Esophagus squamous epithelium (tissue), 5 donors: ENCODE measurements around the gene STON2. TPM values are rescaled to one million over a fixed set of nuclear protein-coding genes. Genes with fewer than 3 reads are reported as not detected.

ENCODE experiments used
- DNase-seq: peaks from one replicate; lab custom pipeline; 2025; lab: John Stamatoyannopoulos, UW
- H3K27ac ChIP-seq, 4 donors: fragments of 200-600 bp; sonication (generic); one replicate each; pipeline ENCODE4 v1.5.1; 2016 to 2019; ENCODE audit warnings: mild to moderate bottlenecking in 1 of 4
- H3K27me3 ChIP-seq, 4 donors: fragments of 200-600 bp; sonication (generic); 1 replicate in 3 of 4; 2 replicates in 1 of 4; pipeline versions ENCODE4 v1.5.1 to v1.6.0; 2017 to 2021; ENCODE audit warnings: antibody characterized with exemption in 1 of 4
- H3K36me3 ChIP-seq, 3 donors: fragments of 200-600 bp; sonication (generic); one replicate each; pipeline ENCODE4 v1.5.1; 2016 to 2019
- H3K4me1 ChIP-seq, 3 donors: fragments of 200-600 bp; sonication (generic); one replicate each; pipeline ENCODE4 v1.5.1; 2017 to 2019
- H3K4me3 ChIP-seq, 4 donors: fragments of 200-600 bp; sonication (generic); 1 replicate in 3 of 4; 2 replicates in 1 of 4; pipeline ENCODE4 v1.5.1; 2016 to 2019; ENCODE audit warnings: mild to moderate bottlenecking in 2 of 4, moderate library complexity in 1 of 4
- H3K9me3 ChIP-seq, 3 donors: fragments of 200-600 bp; sonication (generic); one replicate each; pipeline ENCODE4 v1.5.1; 2016 to 2019
- CTCF ChIP-seq, 6 experiments: fragments of 450-650 bp in 4 of 6; fragments of 200-600 bp in 2 of 6; sonication (generic) in 2 of 6; IDR thresholded peaks; one replicate each; pipeline ENCODE4 v1.5.1; 2016 to 2019; ENCODE audit warnings: antibody characterized with exemption in 6 of 6, mild to moderate bottlenecking in 4 of 6, moderate library complexity in 4 of 6
- POLR2A ChIP-seq, 4 donors: fragments of 450-650 bp; IDR thresholded peaks; one replicate each; pipeline ENCODE4 v1.6.1; 2017; ENCODE audit warnings: antibody characterized with exemption in 4 of 4, mild to moderate bottlenecking in 4 of 4, moderate library complexity in 3 of 4
- WGBS, 2 donors: methylation state at CpG; one replicate each; pipeline ENCODE4 v1.1.5; 2018; 5-methylcytosine and 5-hydroxymethylcytosine counted together
- intact Hi-C: fragments of 100-400 bp; cut with DNase I; formaldehyde crosslinking; loops from one replicate; pipeline ENCODE4 v1.15.0; 2022
- total RNA-seq, 4 donors: library from RNA; depleted of rRNA; stranded (reverse); fragments of >200 nt; gene quantifications; one replicate each; pipeline ENCODE4 v1.1.0, GENCODE V29; 2016
- donor health status: DM: yes; HTN: yes; CAD: no.

STON2 gene
- total RNA-seq, 4 donors from 2014 or later, result 58.7 to 71.6 (median 67.1) TPM

- H3K27ac ChIP-seq, result no peak overlapping the region
- H3K36me3 ChIP-seq, result no peaks in the 10 kb centered on the region
- no peaks in the 10 kb centered on the region for H3K27me3 ChIP-seq
- peaks cover 2 to 18% (median 6%) of the 10 kb centered on the region in 3 donors for H3K4me1 ChIP-seq
- intact Hi-C loops, result no loop called here
- no peak overlapping the region for H3K4me3 ChIP-seq
- TF ChIP-seq CTCF (IDR thresholded peaks at IDR 0.05) (no peak), POLR2A (IDR thresholded peaks at IDR 0.05) (no peak)
- WGBS, 2 donors, result 48 to 50% methylated on average over 3 to 4 of the region's 4 CpGs
- no peak for DNase-seq
- no peaks in the 10 kb centered on the region for H3K9me3 ChIP-seq
Measured at GRCh38 chr14:81406863-81407262, 6.7 kb upstream of the STON2 start.

GRCh38 chr14:81402123-81402495, 2.0 kb upstream of the STON2 start:
- peaks cover 0 to 4% (median 0%) of the 10 kb centered on the region in 3 donors for H3K36me3 ChIP-seq
- peaks cover 15 to 57% (median 20%) of the 10 kb centered on the region in 3 donors for H3K4me1 ChIP-seq
- TF ChIP-seq CTCF (IDR thresholded peaks at IDR 0.05) (no peak), POLR2A (IDR thresholded peaks at IDR 0.05) (no peak)
- H3K9me3 ChIP-seq, result no peaks in the 10 kb centered on the region
- H3K4me3 ChIP-seq, result no peak overlapping the region
- intact Hi-C loops, result no loop called here
- no peak for DNase-seq
- no peaks in the 10 kb centered on the region for H3K27me3 ChIP-seq
- WGBS, 2 donors, result 39 to 55% methylated on average over 2 of the region's 2 CpGs
- H3K27ac ChIP-seq, result peak overlapping the region; percentile 85 to 88 (median 86)

GRCh38 chr14:81401420-81402122, 1.4 kb upstream of the STON2 start:
- no peak for DNase-seq
- peak overlapping the region; percentile 85 to 88 (median 86) for H3K27ac ChIP-seq
- H3K4me3 ChIP-seq, result peak overlapping the region in 1 of 4 donors; percentile 25
- H3K36me3 ChIP-seq, result peaks cover 0 to 4% (median 0%) of the 10 kb centered on the region in 3 donors
- WGBS, 2 donors, result 57 to 74% methylated on average over 2 of the region's 2 CpGs
- no peaks in the 10 kb centered on the region for H3K27me3 ChIP-seq
- intact Hi-C loops, result no loop called here
- TF ChIP-seq CTCF (IDR thresholded peaks at IDR 0.05) (no peak), POLR2A (IDR thresholded peaks at IDR 0.05) (no peak)
- H3K4me1 ChIP-seq, result peaks cover 15 to 54% (median 20%) of the 10 kb centered on the region in 3 donors
- no peaks in the 10 kb centered on the region for H3K9me3 ChIP-seq

- intact Hi-C loops, result no loop called here
- peak overlapping the region; percentile 85 to 88 (median 86) for H3K27ac ChIP-seq
- H3K4me3 ChIP-seq, result peak overlapping the region in 1 of 4 donors; percentile 25
- no peaks in the 10 kb centered on the region for H3K27me3 ChIP-seq
- DNase-seq, result no peak
- TF ChIP-seq CTCF (IDR thresholded peaks at IDR 0.05), result no peak
- no peak for TF ChIP-seq POLR2A (IDR thresholded peaks at IDR 0.05)
- peaks cover 0 to 4% (median 0%) of the 10 kb centered on the region in 3 donors for H3K36me3 ChIP-seq
- WGBS, 2 donors, result 33 to 36% methylated on average over 8 of the region's 8 CpGs
- H3K9me3 ChIP-seq, result no peaks in the 10 kb centered on the region
- H3K4me1 ChIP-seq, result peaks cover 15 to 58% (median 20%) of the 10 kb centered on the region in 3 donors
Measured at GRCh38 chr14:81400852-81401251, 728 bp upstream of the STON2 start.

GRCh38 chr14:81398196-81398891, 1.8 kb downstream of the STON2 start:
- TF ChIP-seq POLR2A (IDR thresholded peaks at IDR 0.05), result no peak
- no peak for TF ChIP-seq CTCF (IDR thresholded peaks at IDR 0.05)
- Histone ChIP-seq H3K4me1 (peaks cover 15 to 62% (median 20%) of the 10 kb centered on the region in 3 donors), H3K27ac (peak overlapping the region; percentile 19 to 88 (median 66)), H3K9me3 (no peaks in the 10 kb centered on the region), H3K4me3 (no peak overlapping the region), H3K36me3 (peaks cover 0 to 8% (median 0%) of the 10 kb centered on the region in 3 donors), H3K27me3 (no peaks in the 10 kb centered on the region)
- intact Hi-C loops, result no loop called here
- no peak for DNase-seq
- WGBS, 2 donors, result 69 to 71% methylated on average over 6 of the region's 6 CpGs
